Loucy (cell line): ENCODE data around the gene EIF5A.

ENCODE experiments used
- EZH2phosphoT487 ChIP-seq: fragments of 200-600 bp; IDR thresholded peaks from 2 replicates; pipeline ENCODE4 v1.6.1; 2018; ENCODE audit warnings: antibody characterized with exemption, mild to moderate bottlenecking, moderate library complexity, borderline replicate concordance
- TF ChIP-seq, protein P1 (sequence below): fragments of 200-600 bp; sonication (generic); conservative IDR thresholded peaks from 2 replicates; pipeline ENCODE4 v1.5.1; 2014; ENCODE audit warnings: mild to moderate bottlenecking, antibody characterized with exemption, low read length

DNA sequence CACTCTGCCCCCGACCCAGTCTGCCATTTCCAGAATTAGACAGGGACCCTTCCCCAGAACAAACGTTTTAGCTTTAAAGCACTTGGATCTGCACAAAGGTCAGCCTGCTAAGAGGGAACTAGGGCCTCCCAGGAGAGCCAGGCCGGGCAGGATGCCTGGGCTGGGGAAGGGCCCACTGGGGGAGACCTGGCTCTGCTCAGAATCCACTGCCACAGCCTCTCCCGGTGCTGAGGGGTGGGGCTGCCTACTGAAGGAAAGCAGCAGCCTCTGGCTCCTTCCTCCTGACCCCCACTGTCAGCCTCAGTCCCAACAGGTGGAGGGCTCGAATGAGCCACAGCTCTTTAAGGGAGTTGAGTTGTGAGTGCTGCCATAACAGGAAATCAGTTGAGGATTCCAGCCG, 14.7 kb upstream of the EIF5A start:
- TF ChIP-seq, protein P1, sequence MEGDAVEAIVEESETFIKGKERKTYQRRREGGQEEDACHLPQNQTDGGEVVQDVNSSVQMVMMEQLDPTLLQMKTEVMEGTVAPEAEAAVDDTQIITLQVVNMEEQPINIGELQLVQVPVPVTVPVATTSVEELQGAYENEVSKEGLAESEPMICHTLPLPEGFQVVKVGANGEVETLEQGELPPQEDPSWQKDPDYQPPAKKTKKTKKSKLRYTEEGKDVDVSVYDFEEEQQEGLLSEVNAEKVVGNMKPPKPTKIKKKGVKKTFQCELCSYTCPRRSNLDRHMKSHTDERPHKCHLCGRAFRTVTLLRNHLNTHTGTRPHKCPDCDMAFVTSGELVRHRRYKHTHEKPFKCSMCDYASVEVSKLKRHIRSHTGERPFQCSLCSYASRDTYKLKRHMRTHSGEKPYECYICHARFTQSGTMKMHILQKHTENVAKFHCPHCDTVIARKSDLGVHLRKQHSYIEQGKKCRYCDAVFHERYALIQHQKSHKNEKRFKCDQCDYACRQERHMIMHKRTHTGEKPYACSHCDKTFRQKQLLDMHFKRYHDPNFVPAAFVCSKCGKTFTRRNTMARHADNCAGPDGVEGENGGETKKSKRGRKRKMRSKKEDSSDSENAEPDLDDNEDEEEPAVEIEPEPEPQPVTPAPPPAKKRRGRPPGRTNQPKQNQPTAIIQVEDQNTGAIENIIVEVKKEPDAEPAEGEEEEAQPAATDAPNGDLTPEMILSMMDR, result no peak
- no peak for TF ChIP-seq EZH2phosphoT487
